HepG2 (cell line): ENCODE measurements around the gene LLGL2. TPM values are rescaled to one million over a fixed set of nuclear protein-coding genes. Genes with fewer than 3 reads are reported as not detected.
A peak's percentile ranks its signal among the peaks of the same experiment; 100 is the strongest.

ENCODE experiments used
- AKAP8 ChIP-seq: sonication (generic); formaldehyde crosslinking; IDR thresholded peaks from 2 replicates; pipeline ENCODE4 v1.5.1; 2020; ENCODE audit warnings: mild to moderate bottlenecking, missing genetic modification reagents
- ETV5 ChIP-seq: IDR thresholded peaks from 2 replicates; pipeline ENCODE4 v1.6.1; 2018; ENCODE audit warnings: missing biosample characterization, missing genetic modification reagents, inconsistent platforms, borderline replicate concordance
- GATAD1 ChIP-seq: IDR thresholded peaks from 2 replicates; pipeline ENCODE4 v1.6.1; 2016; ENCODE audit warnings: missing genetic modification reagents, missing compliant biosample characterization
- GLI4 ChIP-seq: sonication (generic); formaldehyde crosslinking; IDR thresholded peaks from 2 replicates; pipeline ENCODE4 v1.5.1; 2020; ENCODE audit warnings: missing genetic modification reagents, mild to moderate bottlenecking, moderate library complexity, borderline replicate concordance
- HNF4G ChIP-seq, 2 experiments: sonication (generic) in 1 of 2; formaldehyde crosslinking in 1 of 2; IDR thresholded peaks; 2 replicates each; pipeline versions ENCODE4 v1.4.0 to v1.6.1; 2011 to 2020; ENCODE audit warnings: borderline replicate concordance in 2 of 2, low read depth in 2 of 2, mild to moderate bottlenecking in 2 of 2, low read length in 1 of 2, missing genetic modification reagents in 1 of 2, moderate library complexity in 1 of 2
- KLF13 ChIP-seq: sonication (generic); formaldehyde crosslinking; IDR thresholded peaks from 2 replicates; pipeline ENCODE4 v1.4.0; 2020; ENCODE audit warnings: mild to moderate bottlenecking, missing genetic modification reagents
- KMT2B ChIP-seq: IDR thresholded peaks from 2 replicates; pipeline ENCODE4 v1.6.1; 2016; ENCODE audit warnings: missing genetic modification reagents, missing compliant biosample characterization
- MAFK ChIP-seq, 2 experiments: IDR thresholded peaks in 1 of 2; conservative IDR thresholded peaks in 1 of 2; 2 replicates each; pipeline ENCODE4 v1.6.1; 2011; ENCODE audit warnings: improper control_type of control experiment in 2 of 2, low read length in 2 of 2
- MEIS2 ChIP-seq: sonication (generic); formaldehyde crosslinking; IDR thresholded peaks from 2 replicates; pipeline ENCODE4 v1.9.0; 2021; ENCODE audit warnings: mild to moderate bottlenecking, missing genetic modification reagents
- MZF1 ChIP-seq: sonication (generic); formaldehyde crosslinking; IDR thresholded peaks from 2 replicates; pipeline ENCODE4 v1.8.1; 2023; ENCODE audit warnings: mild to moderate bottlenecking, missing genetic modification reagents, borderline replicate concordance
- PAF1 ChIP-seq: IDR thresholded peaks from 2 replicates; pipeline ENCODE4 v1.6.1; 2016; ENCODE audit warnings: missing genetic modification reagents, missing compliant biosample characterization
- PCBP1 ChIP-seq: fragments of 200-400 bp; formaldehyde crosslinking; IDR thresholded peaks from 2 replicates; pipeline ENCODE4 v1.6.1; 2017; ENCODE audit warnings: mild to moderate bottlenecking, low read depth, low read length, borderline replicate concordance
- SPEN ChIP-seq: sonication (generic); formaldehyde crosslinking; IDR thresholded peaks from 2 replicates; pipeline ENCODE4 v1.5.1; 2020; ENCODE audit warnings: low read depth, mild to moderate bottlenecking, missing genetic modification reagents
- TCF12 ChIP-seq, 2 experiments: fragments of 450-650 bp in 1 of 2; sonication (generic) in 1 of 2; formaldehyde crosslinking in 1 of 2; IDR thresholded peaks; 2 replicates each; pipeline versions ENCODE4 v1.6.1 to v1.8.0; 2017 to 2022; ENCODE audit warnings: antibody characterized with exemption in 1 of 2, mild to moderate bottlenecking in 1 of 2, missing genetic modification reagents in 1 of 2, moderate library complexity in 1 of 2
- TGIF2 ChIP-seq: IDR thresholded peaks from 2 replicates; pipeline ENCODE4 v1.6.1; 2016; ENCODE audit warnings: control low read depth, missing compliant biosample characterization
- TP53 ChIP-seq: sonication (generic); formaldehyde crosslinking; conservative IDR thresholded peaks from 2 replicates; pipeline ENCODE4 v1.4.0; 2020; ENCODE audit warnings: missing genetic modification reagents
- ZFP36L1 ChIP-seq: sonication (generic); formaldehyde crosslinking; IDR thresholded peaks from 2 replicates; pipeline ENCODE4 v1.8.0; 2022; ENCODE audit warnings: mild to moderate bottlenecking, missing genetic modification reagents, moderate library complexity
- ZNF160 ChIP-seq: sonication (generic); formaldehyde crosslinking; IDR thresholded peaks from 2 replicates; pipeline ENCODE4 v1.8.0; 2022; ENCODE audit warnings: mild to moderate bottlenecking, inconsistent platforms, missing genetic modification reagents
- ZNF501 ChIP-seq: sonication (generic); formaldehyde crosslinking; IDR thresholded peaks from 2 replicates; pipeline ENCODE4 v1.5.1; 2020; ENCODE audit warnings: mild to moderate bottlenecking, moderate library complexity, missing genetic modification reagents
- ZNF556 ChIP-seq: sonication (generic); formaldehyde crosslinking; IDR thresholded peaks from 2 replicates; pipeline ENCODE4 v1.4.0; 2020; ENCODE audit warnings: mild to moderate bottlenecking, missing genetic modification reagents, borderline replicate concordance
- polyA plus RNA-seq, 8 experiments: library from polyadenylated mRNA; depleted of rRNA in 3 of 8; stranded (reverse) in 7 of 8; unstranded in 1 of 8; fragments of >200 nt; fragmentation: Illumina TruSeq in 4 of 8; extraction: Trizol in 4 of 8; gene quantifications; 2 replicates each; pipeline versions ENCODE4 v1.2.1 to v1.2.3, GENCODE V29; 2011 to 2016; ENCODE audit warnings: low read depth in 4 of 8, missing spikeins in 1 of 8, mixed read lengths in 1 of 8; ENCODE audit not compliant: insufficient read depth in 1 of 8
- total RNA-seq, 5 experiments: library from RNA; depleted of rRNA; stranded (reverse); fragments of >200 nt; fragmentation: Illumina TruSeq; extraction: Trizol; gene quantifications; 2 replicates each; pipeline ENCODE4 v1.2.3, GENCODE V29; 2016; ENCODE audit warnings: low read depth in 1 of 5
- TF ChIP-seq, protein P1 (sequence below): sonication (generic); formaldehyde crosslinking; IDR thresholded peaks from 2 replicates; pipeline ENCODE4; 2020; ENCODE audit warnings: missing genetic modification reagents, mild to moderate bottlenecking, borderline replicate concordance
- TF ChIP-seq, protein P2 (sequence below): sonication (generic); formaldehyde crosslinking; IDR thresholded peaks from 2 replicates; pipeline ENCODE4 v1.8.1; 2023; ENCODE audit warnings: mild to moderate bottlenecking, missing genetic modification reagents, borderline replicate concordance
- TF ChIP-seq, protein P3 (sequence below): sonication (generic); formaldehyde crosslinking; IDR thresholded peaks from 2 replicates; pipeline ENCODE4 v1.8.0; 2022; ENCODE audit warnings: missing genetic modification reagents, mild to moderate bottlenecking, moderate library complexity, borderline replicate concordance

LLGL2 gene
- total and polyA plus RNA-seq, 2 of the 13 experiments (the other 11 are each of a cell fraction or from before 2014, with no cell fraction given): 83.0 to 86.7 TPM

DNA sequence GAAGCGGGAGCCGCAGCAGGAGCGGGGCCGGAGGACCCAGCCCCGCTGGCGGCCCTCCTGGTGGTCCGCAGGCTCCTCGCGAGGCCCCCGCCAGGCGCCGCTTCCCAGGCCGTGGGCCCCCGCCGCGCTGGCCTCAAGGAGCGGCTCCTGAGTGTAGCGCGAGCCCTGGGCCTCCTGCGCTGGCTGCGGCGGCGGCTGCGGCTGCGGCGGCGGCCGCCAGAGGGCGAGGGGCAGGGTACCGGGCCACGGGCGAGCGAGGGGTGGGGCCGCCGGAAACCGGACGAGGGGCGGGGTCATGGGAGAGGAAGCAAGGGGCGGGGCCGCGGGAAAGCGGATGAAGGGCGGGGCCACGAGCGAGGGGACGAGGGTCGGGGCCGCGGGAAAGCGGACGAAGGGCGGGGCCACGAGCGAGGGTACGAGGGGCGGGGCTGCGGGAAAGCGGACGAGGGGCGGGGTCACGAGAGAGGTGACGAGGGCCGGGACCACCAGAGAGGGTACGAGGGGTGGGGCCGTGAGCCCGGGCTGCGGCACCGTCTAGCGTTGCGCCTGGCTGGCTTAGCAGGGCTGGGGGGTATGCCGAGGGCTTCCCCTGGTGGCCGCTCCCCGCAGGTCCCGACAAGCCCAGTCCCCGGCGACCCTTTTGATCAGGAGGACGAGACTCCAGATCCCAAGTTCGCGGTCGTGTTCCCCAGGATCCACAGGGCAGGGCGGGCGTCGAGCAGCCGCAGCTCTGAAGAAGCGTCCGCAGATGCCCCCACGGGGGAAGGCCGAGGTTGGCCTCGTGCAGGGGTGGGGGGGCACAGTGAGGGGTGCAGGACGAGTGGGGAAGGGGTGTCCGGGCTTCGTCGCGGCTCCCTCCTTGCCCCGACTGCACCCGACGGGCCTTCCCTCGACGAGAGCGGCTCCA is 63.8 kb downstream of the LLGL2 start (continued):
- TF ChIP-seq GLI4 (CRISPR knock-in tag) (no peak; the same call in 1 of the 2 replicates), ZFP36L1 (0 out of 2 replicates have a peak, but pooled peaks have one; percentile 21), TCF12 (IDR thresholded peaks at IDR 0.05) (no peak), TCF12 (CRISPR knock-in tag; IDR thresholded peaks at IDR 0.05) (0 out of 2 replicates have a peak, but pooled peaks have one; percentile 11), SPEN (CRISPR knock-in tag) (peak; percentile 60; the same call in 1 of the 2 replicates), ZNF556 (CRISPR knock-in tag) (no peak), PAF1 (CRISPR knock-in tag) (no peak), GATAD1 (0 out of 2 replicates have a peak, but pooled peaks have one; percentile 15), ZNF501 (CRISPR knock-in tag) (no peak), HNF4G (IDR thresholded peaks at IDR 0.05; ENCODE audit: borderline replicate concordance, low read depth, low read length) (no peak), HNF4G (CRISPR knock-in tag; IDR thresholded peaks at IDR 0.05; ENCODE audit: borderline replicate concordance, low read depth) (peak; percentile 55; the same call in 1 of the 2 replicates), TGIF2 (CRISPR knock-in tag) (no peak), TP53 (CRISPR knock-in tag) (no peak), ETV5 (peak; percentile 43), MZF1 (CRISPR knock-in tag) (0 out of 2 replicates have a peak, but pooled peaks have one; percentile 43), AKAP8 (CRISPR knock-in tag) (no peak), KMT2B (CRISPR knock-in tag) (0 out of 2 replicates have a peak, but pooled peaks have one; percentile 31), ZNF160 (CRISPR knock-in tag) (peak; percentile 61; the same call in 1 of the 2 replicates), KLF13 (no peak), PCBP1 (0 out of 2 replicates have a peak, but pooled peaks have one; percentile 69), MAFK (conservative IDR thresholded peaks at IDR 0.05 in 1 of 2, IDR thresholded peaks at IDR 0.05 in 1 of 2; ENCODE audit: low read length in 2 of 2) (no peak), MEIS2 (CRISPR knock-in tag) (peak; percentile 19; the same call in 1 of the 2 replicates)
- TF ChIP-seq, protein P1, sequence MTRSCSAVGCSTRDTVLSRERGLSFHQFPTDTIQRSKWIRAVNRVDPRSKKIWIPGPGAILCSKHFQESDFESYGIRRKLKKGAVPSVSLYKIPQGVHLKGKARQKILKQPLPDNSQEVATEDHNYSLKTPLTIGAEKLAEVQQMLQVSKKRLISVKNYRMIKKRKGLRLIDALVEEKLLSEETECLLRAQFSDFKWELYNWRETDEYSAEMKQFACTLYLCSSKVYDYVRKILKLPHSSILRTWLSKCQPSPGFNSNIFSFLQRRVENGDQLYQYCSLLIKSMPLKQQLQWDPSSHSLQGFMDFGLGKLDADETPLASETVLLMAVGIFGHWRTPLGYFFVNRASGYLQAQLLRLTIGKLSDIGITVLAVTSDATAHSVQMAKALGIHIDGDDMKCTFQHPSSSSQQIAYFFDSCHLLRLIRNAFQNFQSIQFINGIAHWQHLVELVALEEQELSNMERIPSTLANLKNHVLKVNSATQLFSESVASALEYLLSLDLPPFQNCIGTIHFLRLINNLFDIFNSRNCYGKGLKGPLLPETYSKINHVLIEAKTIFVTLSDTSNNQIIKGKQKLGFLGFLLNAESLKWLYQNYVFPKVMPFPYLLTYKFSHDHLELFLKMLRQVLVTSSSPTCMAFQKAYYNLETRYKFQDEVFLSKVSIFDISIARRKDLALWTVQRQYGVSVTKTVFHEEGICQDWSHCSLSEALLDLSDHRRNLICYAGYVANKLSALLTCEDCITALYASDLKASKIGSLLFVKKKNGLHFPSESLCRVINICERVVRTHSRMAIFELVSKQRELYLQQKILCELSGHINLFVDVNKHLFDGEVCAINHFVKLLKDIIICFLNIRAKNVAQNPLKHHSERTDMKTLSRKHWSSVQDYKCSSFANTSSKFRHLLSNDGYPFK: peak; percentile 26; the same call in 1 of the 2 replicates
- TF ChIP-seq, protein P2, sequence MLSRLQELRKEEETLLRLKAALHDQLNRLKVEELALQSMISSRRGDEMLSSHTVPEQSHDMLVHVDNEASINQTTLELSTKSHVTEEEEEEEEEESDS (CRISPR knock-in tag): no peak
- TF ChIP-seq, protein P3, sequence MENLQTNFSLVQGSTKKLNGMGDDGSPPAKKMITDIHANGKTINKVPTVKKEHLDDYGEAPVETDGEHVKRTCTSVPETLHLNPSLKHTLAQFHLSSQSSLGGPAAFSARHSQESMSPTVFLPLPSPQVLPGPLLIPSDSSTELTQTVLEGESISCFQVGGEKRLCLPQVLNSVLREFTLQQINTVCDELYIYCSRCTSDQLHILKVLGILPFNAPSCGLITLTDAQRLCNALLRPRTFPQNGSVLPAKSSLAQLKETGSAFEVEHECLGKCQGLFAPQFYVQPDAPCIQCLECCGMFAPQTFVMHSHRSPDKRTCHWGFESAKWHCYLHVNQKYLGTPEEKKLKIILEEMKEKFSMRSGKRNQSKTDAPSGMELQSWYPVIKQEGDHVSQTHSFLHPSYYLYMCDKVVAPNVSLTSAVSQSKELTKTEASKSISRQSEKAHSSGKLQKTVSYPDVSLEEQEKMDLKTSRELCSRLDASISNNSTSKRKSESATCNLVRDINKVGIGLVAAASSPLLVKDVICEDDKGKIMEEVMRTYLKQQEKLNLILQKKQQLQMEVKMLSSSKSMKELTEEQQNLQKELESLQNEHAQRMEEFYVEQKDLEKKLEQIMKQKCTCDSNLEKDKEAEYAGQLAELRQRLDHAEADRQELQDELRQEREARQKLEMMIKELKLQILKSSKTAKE (CRISPR knock-in tag): no peak
